ENCODE data around the gene CHCT1. TPM values are rescaled to one million over a fixed set of nuclear protein-coding genes. Genes with fewer than 3 reads are reported as not detected.
"Not testable (repeated sequence)": the region's sequence is repeated elsewhere in the genome, so short reads cannot be mapped to it uniquely, and the experiment has no call there.

CHCT1 gene
- total RNA-seq, 1 donor from 2014 or later: not detected

DNA sequence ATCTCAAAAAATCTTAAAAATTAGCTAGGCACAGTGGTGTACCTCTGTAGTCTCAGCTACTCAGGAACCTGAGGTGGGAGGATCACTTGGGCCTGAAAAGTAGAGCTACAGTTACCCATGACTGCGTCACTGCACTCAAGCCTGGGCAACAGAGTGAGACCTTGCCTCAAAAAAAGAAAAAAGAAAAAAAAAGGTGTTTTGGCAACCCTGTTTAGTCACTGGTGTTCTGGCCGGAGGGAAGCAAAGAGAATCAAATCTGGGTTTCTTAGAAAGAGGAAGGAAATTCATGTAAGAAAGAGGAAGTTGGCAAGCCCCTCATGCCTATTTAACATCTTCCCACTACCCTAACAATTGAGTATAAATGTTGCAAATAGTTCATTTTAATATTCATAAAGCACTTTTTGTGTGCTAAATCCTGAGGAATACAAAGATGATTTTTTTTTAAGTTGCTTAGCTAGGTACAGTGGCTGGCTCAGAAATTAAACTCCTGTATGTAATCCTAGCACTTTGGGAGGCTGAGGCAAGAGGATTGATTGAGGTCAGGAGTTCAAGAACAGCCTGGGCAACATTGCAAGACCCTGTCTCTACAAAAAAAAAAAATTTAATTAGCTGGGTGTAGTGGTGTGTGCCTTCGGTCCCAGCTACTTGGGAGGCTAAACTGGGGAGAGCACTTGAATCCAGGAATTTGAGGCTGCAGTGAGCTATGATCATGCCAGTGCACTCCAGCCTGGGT is 23.9 kb upstream of the CHCT1 start:
- DNase-seq (ENCODE audit: low spot score in 2 of 2): no peak
- no peak for FAIRE-seq

DNA sequence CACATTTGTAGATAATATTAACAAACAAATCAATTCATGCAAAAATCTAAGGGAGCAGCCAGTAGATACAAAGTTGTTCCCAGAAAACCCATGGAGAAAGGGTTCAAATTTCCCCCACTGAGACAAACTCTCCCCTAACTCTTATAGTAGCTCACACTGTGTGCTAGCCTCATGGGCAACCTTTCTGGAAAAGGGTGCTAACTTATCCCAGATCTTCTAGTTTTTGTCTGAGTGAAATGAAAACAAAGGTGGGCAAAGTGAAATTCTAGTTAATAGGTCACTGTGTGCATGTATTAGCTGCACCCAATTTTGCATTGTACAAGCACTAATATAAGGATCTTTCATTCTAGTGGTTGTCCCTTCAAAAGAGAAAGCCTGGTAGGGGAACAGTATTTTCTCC is 20.5 kb upstream of the CHCT1 start:
- FAIRE-seq: no peak
- DNase-seq (ENCODE audit: low spot score in 2 of 2): no peak

DNA sequence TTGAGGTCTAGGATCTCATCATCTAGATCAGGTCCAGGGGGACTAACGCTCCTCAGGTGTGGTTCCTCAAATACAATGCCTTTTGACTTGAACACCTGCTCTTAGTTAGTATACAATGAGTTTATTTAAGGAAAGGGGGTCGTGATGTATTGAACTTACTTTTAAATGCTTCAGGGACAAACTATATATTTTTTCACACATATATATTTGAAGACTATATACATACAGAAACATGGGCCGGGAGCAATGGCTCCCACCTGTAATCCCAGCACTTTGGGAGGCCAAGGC is 18.8 kb upstream of the CHCT1 start:
- DNase-seq (ENCODE audit: low spot score in 2 of 2): no peak
- no peak for FAIRE-seq

DNA sequence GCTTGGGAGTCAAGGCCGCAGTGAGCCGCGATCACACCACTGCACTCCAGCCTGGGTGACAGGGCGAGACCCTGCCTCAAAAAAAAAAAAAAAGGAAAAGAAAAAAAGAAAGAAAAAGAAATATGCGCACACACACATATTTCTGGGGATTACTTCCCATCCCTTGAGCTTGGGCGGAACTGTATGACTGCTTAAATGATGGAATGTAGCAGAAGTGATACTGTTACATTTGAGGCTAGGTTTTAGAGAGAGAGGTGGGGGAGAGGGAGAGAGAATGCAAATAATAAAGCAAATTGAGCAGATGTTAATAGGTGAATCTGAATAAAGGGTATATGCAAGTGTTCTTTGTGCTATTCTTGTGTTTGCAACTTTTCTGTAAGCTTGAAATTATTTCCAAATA is 18.3 kb upstream of the CHCT1 start:
- FAIRE-seq: no peak
- no peak for DNase-seq (ENCODE audit: low spot score in 2 of 2)

DNA sequence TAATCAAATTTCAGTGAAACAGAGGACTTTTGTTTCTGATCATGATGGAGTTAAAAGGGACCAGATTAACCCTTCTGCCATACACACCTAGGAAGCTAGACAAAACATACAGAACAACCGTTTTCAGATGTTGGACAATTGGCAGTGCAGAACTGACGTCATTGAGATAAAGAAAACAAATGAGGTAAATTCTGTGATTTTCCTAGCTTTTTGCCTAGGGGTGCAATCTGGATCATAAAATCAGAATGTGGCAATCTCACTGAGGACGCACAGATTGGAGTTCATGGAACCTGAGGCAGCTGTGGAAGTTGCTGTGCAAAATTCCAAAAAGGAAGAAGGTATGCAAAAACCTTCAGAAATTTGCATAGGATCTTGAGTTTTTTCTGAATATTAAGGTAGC is 15.4 kb upstream of the CHCT1 start:
- FAIRE-seq (no peak), DNase-seq (ENCODE audit: low spot score in 2 of 2) (no peak)

DNA sequence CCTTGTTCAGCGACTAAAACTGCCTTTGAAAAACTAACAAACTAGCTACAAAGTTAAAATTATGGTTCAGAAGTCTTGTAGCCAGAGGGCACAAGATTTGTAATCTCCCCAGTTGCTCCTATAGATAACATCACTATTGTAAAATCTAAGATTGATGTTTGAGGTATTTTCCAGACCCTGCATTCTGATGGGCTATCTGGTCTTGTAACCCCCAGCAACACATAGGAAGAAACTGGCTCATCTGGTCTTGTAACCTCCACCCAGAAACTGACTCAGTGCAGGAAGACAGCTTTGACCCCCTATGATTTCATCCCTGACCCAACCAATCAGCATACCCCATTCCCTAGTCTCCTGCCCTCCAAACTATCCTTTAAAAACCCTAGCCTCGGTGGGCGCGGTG is 12.3 kb upstream of the CHCT1 start:
- DNase-seq (ENCODE audit: low spot score in 2 of 2) (no peak), FAIRE-seq (no peak)

DNA sequence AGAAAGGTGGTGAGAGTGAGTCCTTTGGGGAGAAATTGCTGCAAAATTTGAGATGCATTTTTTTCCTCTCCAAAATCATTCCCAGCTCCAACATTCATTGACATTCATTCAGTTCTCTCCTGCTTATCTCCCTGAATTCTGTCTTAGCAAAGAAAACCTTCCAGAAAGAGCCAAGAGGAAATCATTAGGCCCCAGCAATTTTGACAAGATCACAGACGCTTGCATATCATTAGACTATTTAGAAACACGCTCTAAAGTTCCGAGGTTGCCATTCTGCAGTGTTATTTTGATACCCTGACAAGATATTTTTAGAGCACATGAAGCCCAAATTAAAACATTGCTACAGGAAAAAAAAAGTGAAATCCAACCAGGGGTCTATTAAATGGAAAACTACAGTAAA is 9.6 kb upstream of the CHCT1 start:
- no peak for DNase-seq (ENCODE audit: low spot score in 2 of 2)
- FAIRE-seq: no peak

DNA sequence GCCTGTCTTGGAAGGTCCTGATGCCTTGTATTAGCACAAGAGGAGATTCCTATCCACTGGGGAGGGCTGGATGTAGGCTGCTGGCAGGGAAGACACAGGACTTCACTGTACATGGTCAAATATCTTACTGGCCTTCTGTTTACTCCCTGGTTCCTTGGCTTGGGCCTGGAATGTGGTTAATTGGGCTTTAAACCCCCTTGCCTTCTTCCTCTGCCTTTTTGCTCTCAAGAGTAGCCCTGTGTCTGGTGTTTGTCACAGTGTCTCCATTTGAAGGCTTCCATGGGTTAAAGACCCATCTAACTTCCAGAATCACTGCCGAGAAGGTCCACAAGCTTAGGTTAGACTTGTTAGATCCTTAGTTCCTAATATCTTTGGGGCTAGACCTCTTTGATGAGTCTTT is 7.1 kb upstream of the CHCT1 start:
- DNase-seq (ENCODE audit: low spot score in 2 of 2) (no peak), FAIRE-seq (no peak)

DNA sequence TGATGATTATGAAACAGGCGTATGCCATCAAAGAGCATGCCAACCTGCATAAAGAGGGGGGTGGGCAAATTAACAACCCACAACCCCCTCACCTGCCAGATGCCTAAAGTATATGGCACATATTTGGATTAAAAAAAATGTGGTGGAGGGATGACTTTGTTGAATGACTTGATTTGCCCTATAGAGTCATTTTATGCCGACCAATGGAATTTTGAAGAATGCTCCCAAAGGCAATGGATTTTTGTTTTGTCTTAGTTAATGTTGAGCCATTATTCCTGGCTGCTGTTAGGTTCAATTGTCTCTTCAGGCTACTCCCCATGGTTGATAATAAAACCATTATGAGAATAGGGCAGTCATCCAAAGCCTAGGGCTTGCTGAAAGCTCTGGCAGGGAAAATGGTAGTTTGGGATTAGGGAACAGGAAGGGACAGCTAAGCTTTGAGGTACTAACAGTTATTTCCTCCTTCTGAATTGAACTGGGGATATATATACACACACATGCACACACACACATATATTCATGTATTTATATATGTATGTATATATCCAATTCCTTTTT is 5.8 kb upstream of the CHCT1 start:
- DNase-seq (ENCODE audit: low spot score in 2 of 2) (peak; percentile 43 to 63), FAIRE-seq (peak; percentile 77)

DNA sequence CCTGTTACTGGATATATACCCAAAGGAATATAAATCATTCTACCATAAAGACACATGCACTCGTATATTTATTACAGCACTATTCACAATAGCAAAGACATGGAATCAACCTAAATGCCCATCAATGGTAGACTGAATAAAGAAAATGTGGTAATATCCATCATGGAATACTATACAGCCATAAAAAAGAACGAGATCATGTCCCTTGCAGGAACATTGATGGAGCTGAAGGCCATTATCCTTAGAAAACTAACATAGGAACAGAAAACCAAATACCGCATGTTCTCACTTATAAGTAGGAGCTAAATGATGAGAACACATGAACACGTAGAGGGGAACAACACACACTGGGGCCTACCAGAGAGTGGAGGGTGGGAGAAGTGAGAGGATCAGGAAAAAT is 3.3 kb upstream of the CHCT1 start:
- DNase-seq (ENCODE audit: low spot score in 2 of 2); FAIRE-seq: not testable (repeated sequence)

DNA sequence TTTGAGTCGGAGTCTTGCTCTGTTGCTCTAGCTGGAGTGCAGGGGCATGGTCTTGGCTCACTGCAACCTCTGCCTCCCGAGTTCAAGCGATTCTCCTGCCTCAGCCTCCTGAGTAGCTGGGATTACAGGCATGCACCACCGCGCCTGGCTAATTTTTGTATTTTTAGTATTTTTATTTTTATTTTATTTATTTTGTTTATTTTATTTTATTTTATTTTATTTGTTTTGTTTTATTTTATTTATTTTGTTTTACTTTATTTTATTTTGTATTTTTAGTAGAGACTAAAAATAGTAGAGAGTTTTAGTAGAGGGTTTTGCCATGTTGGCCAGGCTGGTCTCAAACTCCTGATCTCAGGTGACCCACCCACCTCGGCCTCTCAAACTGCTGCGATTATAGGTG is 2.4 kb upstream of the CHCT1 start:
- not testable (repeated sequence) for DNase-seq (ENCODE audit: low spot score in 2 of 2)
- FAIRE-seq: peak; percentile 70

DNA sequence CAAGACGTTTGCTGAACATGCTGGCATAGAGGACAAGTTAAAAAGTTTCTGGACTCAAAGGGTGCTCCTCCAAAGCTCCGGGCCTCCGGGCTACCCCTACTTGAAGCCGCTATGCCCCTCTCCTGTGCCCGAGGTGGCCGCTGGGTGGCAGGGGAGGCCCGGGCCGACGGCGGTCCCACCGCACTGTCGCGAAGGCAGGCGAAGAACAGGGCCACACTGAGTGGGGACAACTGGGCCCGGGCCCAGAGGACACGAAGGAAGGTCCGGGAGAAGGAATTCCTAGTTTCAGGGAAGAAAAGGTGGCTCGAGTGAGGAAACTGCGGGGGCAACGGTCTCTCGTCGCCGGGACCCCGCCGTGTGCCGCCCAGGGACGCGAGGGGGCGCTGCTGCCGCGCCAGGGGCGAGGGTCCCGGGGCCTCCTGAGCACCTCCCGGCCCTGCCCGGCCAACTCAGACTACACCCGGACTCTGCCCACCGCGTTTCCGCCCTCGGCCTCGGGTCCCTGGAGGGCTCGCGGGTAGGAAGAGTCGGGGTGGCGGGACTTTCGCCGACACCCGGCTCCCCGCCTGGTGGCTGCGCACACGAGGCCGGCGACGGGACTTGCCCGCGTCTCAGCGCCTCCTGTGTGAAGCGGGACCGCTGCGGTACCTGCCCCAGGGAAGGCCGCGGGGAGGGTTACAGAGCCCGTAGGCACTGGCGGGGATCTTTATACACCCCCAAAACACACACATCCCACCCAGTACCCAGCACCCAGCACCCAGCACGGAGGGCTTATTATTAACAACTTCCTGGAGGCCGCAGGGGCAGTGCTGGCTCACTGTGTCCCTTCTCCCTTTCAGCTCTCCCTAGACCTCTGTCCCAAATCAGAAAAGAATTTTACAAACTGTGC is 772 bp upstream of the CHCT1 start:
- DNase-seq (ENCODE audit: low spot score in 2 of 2) (peak; percentile 68 to 79), FAIRE-seq (no peak)

DNA sequence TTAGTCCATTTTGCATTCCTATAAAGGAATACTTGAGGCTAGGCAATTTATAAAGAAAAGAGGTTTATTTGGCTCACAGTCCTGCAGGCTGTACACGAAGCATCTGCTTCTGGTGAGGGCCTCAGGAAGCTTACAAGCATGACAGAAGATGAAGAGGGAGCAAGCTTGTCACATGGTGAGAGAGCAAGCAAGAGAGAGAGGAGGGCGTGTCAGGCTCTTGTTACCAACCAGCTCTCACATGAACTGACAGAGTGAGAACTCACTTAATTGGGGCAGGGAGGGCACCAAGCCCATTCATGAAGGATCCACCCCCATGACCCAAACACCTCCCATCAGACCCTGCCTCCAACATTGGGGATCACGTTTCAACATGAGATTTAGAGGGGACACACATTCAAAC is 1.6 kb downstream of the CHCT1 start:
- DNase-seq (ENCODE audit: low spot score in 2 of 2) (no peak), FAIRE-seq (no peak)

DNA sequence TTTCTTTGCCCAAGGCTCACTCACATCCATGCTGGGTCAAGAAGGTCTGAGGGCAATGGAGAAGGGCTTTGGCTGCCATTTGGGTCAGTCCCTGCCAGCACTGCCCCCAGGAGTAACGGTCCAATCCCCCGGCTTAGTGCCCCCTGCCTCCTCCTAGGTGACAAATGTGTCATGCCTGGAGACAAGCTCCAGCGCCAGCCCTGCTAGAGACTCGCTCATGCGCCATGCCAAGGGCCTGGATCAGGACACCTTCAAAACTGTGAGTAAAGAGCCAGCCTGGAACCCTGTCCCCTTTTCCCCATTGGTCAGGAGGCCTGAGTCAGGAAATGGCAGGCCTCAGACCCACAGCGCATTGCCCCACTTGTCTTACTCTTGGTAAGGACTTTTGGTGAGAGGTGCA is 3.3 kb downstream of the CHCT1 start:
- FAIRE-seq: no peak
- DNase-seq (ENCODE audit: low spot score in 2 of 2): no peak

DNA sequence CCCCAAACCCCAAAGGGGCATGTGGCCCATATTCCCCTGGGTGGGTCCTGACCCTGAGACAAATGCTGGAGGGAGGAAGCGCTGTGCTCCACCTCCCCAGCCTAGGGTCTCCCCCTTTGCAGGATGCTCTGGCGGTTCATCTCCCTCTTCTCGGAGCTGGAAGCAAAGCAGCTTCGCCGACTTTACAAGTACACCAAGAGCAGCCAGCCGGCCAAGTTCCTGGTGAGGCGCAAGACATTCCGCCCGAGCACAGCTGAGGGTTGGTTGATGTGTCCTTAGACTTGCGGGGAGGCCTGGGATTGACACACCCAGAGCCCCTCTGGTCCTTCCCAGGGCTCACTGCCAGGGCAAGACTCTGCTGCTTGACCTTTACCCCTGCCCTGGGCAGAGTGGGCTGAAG is 4.3 kb downstream of the CHCT1 start:
- FAIRE-seq: no peak
- DNase-seq (ENCODE audit: low spot score in 2 of 2): no peak

DNA sequence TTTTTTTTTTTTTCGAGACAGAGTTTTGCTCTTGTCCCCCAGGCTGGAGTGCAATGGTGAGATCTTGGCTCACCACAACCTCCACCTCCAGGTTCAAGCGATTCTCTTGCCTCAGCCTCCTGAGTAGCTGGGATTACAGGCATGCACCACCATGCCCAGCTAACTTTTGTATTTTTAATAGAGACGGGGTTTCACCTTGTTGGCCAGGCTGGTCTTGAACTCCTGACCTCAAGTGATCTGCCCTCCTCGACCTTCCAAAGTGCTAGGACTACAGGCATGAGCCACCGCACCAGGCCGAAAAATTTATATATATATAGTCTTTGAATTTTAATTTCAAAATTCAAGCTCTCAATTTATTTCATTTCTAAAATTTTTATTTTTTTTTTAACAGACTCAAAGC is 6.2 kb downstream of the CHCT1 start:
- not testable (repeated sequence) for FAIRE-seq; DNase-seq (ENCODE audit: low spot score in 2 of 2)

DNA sequence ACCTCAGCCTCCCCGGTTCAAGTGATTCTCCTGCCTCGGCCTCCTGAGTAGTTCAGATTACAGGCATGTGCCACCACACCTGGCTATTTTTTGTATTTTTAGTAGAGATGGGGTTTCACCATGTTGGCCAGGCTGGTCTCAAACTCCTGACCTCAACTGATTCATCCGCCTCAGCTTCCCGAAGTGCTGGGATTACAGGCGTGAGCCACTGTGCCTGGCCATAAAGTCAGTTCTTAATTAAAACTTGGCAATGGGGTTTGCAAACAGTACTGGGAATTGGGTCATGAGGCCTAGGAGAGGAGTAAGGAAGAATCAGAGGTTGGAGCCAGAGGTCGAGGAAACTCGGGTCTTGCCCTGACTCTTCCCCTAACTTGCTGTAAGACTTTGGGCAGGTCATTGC is 8.3 kb downstream of the CHCT1 start:
- not testable (repeated sequence) for DNase-seq (ENCODE audit: low spot score in 2 of 2); FAIRE-seq

DNA sequence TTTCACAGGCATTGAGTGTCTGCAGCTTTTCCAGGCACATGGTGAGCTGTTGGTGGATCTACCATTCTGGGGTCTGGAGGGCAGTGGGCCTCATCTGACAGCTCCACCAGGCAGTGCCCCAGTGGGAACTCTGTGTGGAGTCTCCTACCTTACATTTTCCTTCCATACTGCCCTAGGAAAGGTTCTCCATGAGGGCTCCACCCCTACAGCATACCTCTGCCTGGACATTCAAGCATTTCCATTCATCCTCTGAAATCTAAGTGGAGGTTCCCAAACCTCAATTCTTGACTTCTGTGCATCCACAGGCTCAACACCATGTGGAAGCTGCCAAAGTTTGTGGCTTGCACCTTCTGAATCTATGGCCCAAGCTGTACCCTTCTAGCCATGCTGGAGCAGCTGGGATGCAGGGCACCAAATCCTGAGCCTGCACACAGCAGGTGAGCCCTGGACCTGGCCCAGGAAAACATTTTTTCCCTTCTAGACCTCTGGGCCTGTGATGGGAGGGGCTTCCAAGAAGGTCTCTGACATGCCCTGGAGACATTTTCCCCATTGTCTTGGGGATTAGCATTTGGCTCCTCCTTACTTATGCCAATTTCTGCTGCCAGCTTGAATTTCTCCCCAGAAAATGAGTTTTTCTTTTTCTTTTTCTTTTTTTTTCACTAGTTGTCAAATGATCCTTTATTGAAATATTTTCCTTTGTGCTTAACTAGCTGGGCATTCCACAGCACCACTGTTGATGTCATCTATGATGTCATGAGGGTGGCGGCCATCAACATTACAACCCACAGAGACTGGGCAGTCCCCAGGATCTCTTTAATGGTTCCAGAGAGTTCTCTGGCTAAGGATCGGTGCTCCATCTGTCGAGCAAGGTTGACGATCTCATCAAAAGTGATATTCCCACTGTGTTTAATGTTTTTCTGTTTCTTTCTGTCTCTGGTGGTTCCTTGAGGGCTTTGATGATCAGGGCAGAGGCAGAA is 11.0 kb downstream of the CHCT1 start:
- not testable (repeated sequence) for FAIRE-seq; DNase-seq (ENCODE audit: low spot score in 2 of 2)

DNA sequence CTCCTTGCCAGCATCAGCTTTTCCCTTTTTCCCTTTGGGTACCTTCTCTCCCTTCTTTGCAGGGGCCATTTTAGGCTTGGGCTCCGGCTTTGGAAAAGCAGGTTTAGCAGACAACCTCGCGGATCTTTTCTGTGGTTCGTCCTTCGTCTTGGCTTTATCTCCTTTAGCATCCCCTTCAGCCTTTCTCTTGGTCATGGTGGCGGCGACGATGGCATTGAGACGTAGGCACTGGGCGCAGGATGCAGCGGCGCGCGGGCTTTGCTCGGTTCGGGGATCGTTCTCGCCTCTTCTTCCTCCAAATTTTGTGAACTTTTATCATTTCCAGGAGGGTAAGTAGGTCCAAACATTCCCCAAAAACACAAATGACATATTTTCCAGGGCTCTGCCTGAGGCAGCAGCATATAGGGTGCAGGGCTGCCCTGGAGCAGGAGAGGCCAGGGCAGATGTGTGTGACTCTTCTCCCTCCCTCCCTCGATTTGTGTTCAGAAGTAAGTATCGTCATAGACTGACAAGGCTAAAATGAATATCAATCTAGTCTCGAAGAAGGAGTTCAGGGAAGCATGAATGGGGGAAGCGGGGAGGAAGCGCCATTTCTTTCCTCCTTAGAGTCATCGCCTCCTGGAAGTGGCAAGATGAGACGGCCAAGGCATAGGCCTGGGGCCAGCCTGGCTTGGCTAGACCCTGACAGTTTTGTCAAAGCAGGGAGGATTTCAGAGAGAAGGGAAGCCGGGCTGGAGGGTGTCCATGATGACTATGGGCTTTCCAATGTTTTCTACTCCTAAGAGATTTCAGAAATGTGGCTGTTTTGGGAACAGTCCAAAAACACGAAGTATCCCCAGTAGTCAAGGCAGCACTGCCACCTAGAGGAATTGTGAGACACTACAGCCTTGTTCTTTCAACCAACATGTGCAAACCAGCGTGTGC is 13.2 kb downstream of the CHCT1 start:
- FAIRE-seq (peak; percentile 73), DNase-seq (ENCODE audit: low spot score in 2 of 2) (peak; percentile 63 to 83)
